ENCODE results near the gene KCNIP1.

- TF ChIP-seq CTCF (optimal IDR thresholded peaks at IDR 0.05 in 1 of 3, IDR thresholded peaks at IDR 0.05 in 1 of 3, conservative IDR thresholded peaks at IDR 0.05 in 1 of 3; ENCODE audit: extremely low read depth in 1 of 3, insufficient read depth in 2 of 3, low read length in 3 of 3), result no peak
- TF ChIP-seq EZH2 (IDR thresholded peaks at IDR 0.05; ENCODE audit: low read length), result no peak
Observed at GRCh38 chr5:170499621-170500020, 4.2 kb upstream of the KCNIP1 start.

Data from keratinocyte (primary cell).